ENCODE results near the gene NCBP1.

Gene NCBP1

GRCh38 chr9:97640325-97640724 lies 6.7 kb downstream of the NCBP1 start:
- no peak for DNase-seq (ENCODE audit: low read depth)
- no peak for TF ChIP-seq CTCF (conservative IDR thresholded peaks at IDR 0.05; ENCODE audit: low read depth, low read length)
- H3K4me3 ChIP-seq (ENCODE audit: low read length): no peak overlapping the region

DNA sequence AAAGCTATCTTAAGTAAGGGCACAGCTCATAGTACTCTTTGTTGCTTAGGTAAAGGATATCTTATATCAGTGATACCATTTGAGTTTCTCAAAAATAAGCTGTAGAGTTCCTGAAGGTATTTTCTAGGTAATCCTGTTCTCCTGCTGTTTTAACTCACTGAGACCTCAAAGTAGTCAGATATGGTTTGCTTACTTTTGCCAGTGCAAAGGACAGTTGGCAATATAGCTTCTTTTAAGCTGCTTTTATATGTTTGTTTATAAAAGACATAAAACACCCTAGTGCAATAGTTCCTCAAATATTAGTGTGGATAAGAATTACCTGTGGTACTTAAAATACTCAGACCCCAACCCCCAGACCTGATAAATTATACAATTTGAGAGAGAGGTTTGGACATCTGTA lies 12.1 kb downstream of the NCBP1 start:
- no peak for DNase-seq (ENCODE audit: low read depth)
- no peak overlapping the region for H3K4me3 ChIP-seq (ENCODE audit: low read length)
- no peak for TF ChIP-seq CTCF (conservative IDR thresholded peaks at IDR 0.05; ENCODE audit: low read depth, low read length)

DNA sequence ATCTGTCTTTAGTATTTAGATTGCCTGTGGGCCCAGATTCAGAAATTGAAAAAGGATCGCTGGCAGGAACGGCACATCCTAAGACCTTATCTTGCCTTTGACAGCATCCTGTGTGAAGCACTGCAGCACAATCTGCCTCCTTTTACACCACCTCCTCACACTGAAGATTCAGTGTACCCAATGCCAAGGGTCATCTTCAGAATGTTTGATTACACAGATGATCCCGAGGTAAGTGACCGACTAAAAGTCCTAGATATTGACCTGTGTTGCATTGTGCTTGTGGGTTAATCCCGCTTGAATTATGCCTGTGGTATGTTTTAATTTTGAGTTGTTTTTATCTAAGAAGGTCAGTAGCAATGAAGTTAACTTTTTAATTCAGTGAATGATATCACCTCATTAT lies 14.4 kb downstream of the NCBP1 start:
- H3K4me3 ChIP-seq (ENCODE audit: low read length): no peak overlapping the region
- no peak for DNase-seq (ENCODE audit: low read depth)
- TF ChIP-seq CTCF (conservative IDR thresholded peaks at IDR 0.05; ENCODE audit: low read depth, low read length): no peak

DNA sequence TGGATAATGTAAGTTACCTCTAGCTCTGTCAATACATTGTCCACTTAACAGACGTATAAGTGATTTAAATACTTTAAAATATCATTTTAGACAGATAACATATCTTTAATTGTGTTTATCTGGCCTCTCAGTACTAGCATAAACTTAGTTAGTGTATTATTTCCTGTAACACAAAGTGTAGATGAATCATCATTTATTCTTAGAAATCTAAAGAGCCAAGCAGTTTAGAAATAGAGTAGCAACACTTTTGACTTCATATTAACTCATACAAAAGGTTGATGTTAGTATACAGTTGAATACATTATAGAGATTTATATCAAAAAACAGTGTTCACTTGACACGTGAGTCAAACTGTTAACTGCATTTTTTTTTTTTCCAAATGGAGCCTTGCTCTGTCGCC lies 18.0 kb downstream of the NCBP1 start:
- TF ChIP-seq CTCF (conservative IDR thresholded peaks at IDR 0.05; ENCODE audit: low read depth, low read length): no peak
- no peak for DNase-seq (ENCODE audit: low read depth)
- no peak overlapping the region for H3K4me3 ChIP-seq (ENCODE audit: low read length)

- no peak for DNase-seq (ENCODE audit: low read depth)
- no peak for TF ChIP-seq CTCF (conservative IDR thresholded peaks at IDR 0.05; ENCODE audit: low read depth, low read length)
- no peak overlapping the region for H3K4me3 ChIP-seq (ENCODE audit: low read length)
Observed at GRCh38 chr9:97658707-97659106, 25.1 kb downstream of the NCBP1 start.

- H3K4me3 ChIP-seq (ENCODE audit: low read length): no peak overlapping the region
- TF ChIP-seq CTCF (conservative IDR thresholded peaks at IDR 0.05; ENCODE audit: low read depth, low read length): no peak
- no peak for DNase-seq (ENCODE audit: low read depth)
Observed at GRCh38 chr9:97659771-97660170, 26.1 kb downstream of the NCBP1 start.

DNA sequence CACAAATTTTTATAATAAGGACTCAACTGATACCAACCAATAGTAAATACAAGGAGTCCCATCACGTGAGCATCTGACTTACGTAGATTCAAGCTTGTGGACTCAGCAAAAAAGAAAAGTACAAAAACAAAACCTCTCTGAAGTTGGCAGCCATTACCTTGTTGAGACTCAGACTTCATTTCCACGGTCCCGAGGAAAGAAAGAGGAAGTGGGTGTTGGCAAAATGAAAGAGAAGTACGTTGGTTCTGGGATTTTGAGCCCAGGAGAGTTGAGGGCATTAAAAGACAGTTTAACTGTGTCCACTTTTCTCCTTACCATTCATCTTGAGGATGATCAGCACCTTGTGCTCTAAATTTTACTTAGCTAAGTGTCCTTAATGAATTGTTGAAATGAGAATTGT lies 26.7 kb downstream of the NCBP1 start:
- no peak overlapping the region for H3K4me3 ChIP-seq (ENCODE audit: low read length)
- TF ChIP-seq CTCF (conservative IDR thresholded peaks at IDR 0.05; ENCODE audit: low read depth, low read length): no peak
- no peak for DNase-seq (ENCODE audit: low read depth)

Measured in retinal pigment epithelial cell (primary cell).